Measurements from ENCODE around the gene FAU. TPM values are rescaled to one million over a fixed set of nuclear protein-coding genes. Genes with fewer than 3 reads are reported as not detected.

Gene FAU
- total RNA-seq, 1 experiment from 2014 or later: 1,073 TPM

DNA sequence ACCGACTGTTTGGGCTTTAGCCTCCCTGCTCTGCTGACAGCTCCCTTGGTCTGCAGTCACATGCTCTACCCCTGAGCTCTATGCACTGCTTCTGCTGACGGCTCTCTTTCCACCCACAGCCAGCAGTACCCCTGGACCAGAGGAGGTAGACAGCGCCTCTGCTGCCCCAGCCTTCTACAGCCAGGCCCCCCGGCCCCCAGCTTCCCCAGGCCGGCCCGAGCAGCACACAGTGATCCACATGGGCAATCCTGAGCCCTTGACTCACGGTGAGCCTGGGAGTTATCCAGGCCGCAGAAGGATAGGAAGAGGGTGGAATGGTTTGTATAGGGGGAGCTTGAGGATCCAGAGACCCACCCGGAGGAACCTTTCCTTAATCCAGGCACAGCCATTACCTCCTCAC is 35.1 kb downstream of the FAU start:
- ATAC-seq (no peak), DNase-seq (ENCODE audit: low read depth, low spot score) (no peak)
- POLR2A ChIA-PET: no interaction called here
- Histone ChIP-seq H3K36me3 (ENCODE audit: control insufficient read depth in 1 of 2, insufficient read depth in 2 of 2, low read length in 2 of 2) (peaks cover 0 to 22% of the 10 kb centered on the region in 2 experiments; a peak in 1 of 4 replicates), H3K4me2 (ENCODE audit: low read length) (no peak overlapping the region), H3K9ac (ENCODE audit: low read length) (no peak overlapping the region), H3K79me2 (ENCODE audit: insufficient read depth, low read length) (peaks cover 26% of the 10 kb centered on the region), H3K4me1 (ENCODE audit: control insufficient read depth in 1 of 2, insufficient read depth in 2 of 2, low read length in 2 of 2) (peaks cover 7 to 20% of the 10 kb centered on the region in 2 experiments; a peak in 3 of 4 replicates), H2AFZ (ENCODE audit: low read depth, low read length, poor library complexity, severe bottlenecking) (no peak overlapping the region), H4K20me1 (ENCODE audit: insufficient read depth) (no peaks in the 10 kb centered on the region), H3K4me3 (replicated peaks in 1 of 2; ENCODE audit: low read depth in 1 of 2, low read length in 2 of 2) (no peak overlapping the region), H3K27me3 (ENCODE audit: insufficient read depth, low read length) (no peaks in the 10 kb centered on the region), H3K9me3 (ENCODE audit: control insufficient read depth in 1 of 2, insufficient read depth in 1 of 2, low read depth in 1 of 2, low read length in 2 of 2) (no peaks in the 10 kb centered on the region), H3K9me2 (ENCODE audit: insufficient read depth) (no peaks in the 10 kb centered on the region), H3K27ac (ENCODE audit: low read depth, low read length) (no peak overlapping the region)
- TF ChIP-seq SRF (IDR thresholded peaks at IDR 0.05; ENCODE audit: low read depth) (no peak), EGR1 (IDR thresholded peaks at IDR 0.05; ENCODE audit: low read depth) (no peak), FOSL1 (IDR thresholded peaks at IDR 0.05; ENCODE audit: low read depth) (no peak), SP1 (IDR thresholded peaks at IDR 0.05; ENCODE audit: low read depth) (no peak), POLR2AphosphoS5 (IDR thresholded peaks at IDR 0.05; ENCODE audit: low read depth, low read length) (no peak), ZFX (IDR thresholded peaks at IDR 0.05) (no peak), CEBPB (IDR thresholded peaks at IDR 0.05; ENCODE audit: low read depth) (no peak), YY1 (IDR thresholded peaks at IDR 0.05; ENCODE audit: extremely low read depth, insufficient replicate concordance, low read depth, low read length) (no peak)
- TF ChIP-seq, protein P1, sequence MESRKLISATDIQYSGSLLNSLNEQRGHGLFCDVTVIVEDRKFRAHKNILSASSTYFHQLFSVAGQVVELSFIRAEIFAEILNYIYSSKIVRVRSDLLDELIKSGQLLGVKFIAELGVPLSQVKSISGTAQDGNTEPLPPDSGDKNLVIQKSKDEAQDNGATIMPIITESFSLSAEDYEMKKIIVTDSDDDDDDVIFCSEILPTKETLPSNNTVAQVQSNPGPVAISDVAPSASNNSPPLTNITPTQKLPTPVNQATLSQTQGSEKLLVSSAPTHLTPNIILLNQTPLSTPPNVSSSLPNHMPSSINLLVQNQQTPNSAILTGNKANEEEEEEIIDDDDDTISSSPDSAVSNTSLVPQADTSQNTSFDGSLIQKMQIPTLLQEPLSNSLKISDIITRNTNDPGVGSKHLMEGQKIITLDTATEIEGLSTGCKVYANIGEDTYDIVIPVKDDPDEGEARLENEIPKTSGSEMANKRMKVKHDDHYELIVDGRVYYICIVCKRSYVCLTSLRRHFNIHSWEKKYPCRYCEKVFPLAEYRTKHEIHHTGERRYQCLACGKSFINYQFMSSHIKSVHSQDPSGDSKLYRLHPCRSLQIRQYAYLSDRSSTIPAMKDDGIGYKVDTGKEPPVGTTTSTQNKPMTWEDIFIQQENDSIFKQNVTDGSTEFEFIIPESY (IDR thresholded peaks at IDR 0.05; ENCODE audit: extremely low read depth, insufficient replicate concordance, low read length): no peak
- TF ChIP-seq, protein P2, sequence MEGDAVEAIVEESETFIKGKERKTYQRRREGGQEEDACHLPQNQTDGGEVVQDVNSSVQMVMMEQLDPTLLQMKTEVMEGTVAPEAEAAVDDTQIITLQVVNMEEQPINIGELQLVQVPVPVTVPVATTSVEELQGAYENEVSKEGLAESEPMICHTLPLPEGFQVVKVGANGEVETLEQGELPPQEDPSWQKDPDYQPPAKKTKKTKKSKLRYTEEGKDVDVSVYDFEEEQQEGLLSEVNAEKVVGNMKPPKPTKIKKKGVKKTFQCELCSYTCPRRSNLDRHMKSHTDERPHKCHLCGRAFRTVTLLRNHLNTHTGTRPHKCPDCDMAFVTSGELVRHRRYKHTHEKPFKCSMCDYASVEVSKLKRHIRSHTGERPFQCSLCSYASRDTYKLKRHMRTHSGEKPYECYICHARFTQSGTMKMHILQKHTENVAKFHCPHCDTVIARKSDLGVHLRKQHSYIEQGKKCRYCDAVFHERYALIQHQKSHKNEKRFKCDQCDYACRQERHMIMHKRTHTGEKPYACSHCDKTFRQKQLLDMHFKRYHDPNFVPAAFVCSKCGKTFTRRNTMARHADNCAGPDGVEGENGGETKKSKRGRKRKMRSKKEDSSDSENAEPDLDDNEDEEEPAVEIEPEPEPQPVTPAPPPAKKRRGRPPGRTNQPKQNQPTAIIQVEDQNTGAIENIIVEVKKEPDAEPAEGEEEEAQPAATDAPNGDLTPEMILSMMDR (IDR thresholded peaks at IDR 0.05 in 2 of 3, conservative IDR thresholded peaks at IDR 0.05 in 1 of 3; ENCODE audit: borderline replicate concordance in 1 of 3, insufficient read depth in 1 of 3, low read depth in 2 of 3, low read length in 2 of 3): no peak
- TF ChIP-seq, protein P3, sequence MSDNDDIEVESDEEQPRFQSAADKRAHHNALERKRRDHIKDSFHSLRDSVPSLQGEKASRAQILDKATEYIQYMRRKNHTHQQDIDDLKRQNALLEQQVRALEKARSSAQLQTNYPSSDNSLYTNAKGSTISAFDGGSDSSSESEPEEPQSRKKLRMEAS (IDR thresholded peaks at IDR 0.05): no peak
- intact Hi-C loops (cut with micrococcal nuclease): no loop called here
- RAD21 ChIA-PET (ENCODE audit: low non-redundant PET in 1 of 2, low total read pairs in 2 of 2, uncharacterized antibody in 2 of 2, unreplicated experiment in 2 of 2): no interaction called here
- CTCF ChIA-PET: no interaction called here
- BruUV-seq (replicated peaks): no TSS peak

All from HCT116 (cell line).